Endothelial cell of umbilical vein (primary cell): ENCODE results near the gene DDX31. TPM values are rescaled to one million over a fixed set of nuclear protein-coding genes. Genes with fewer than 3 reads are reported as not detected.

Source experiments
- BruUV-seq: library from RNA; stranded (reverse); fragments of 400-500 nt; replicated peaks from 2 replicates; lab custom pipeline; 2021; lab: Mats Ljungman, UMichigan
- CTCF ChIA-PET: fragments of 300-600, 350-600 bp; sonication (Branson Sonifier 250); formaldehyde crosslinking; loops from one replicate; lab custom pipeline; 2021; ENCODE audit warnings: antibody characterized with exemption, inconsistent platforms; lab: Charles Lee
- POLR2A ChIA-PET: fragments of 300-600, 350-600 bp; sonication (Branson Sonifier 250); formaldehyde crosslinking; loops from one replicate; lab custom pipeline; 2021; ENCODE audit warnings: antibody characterized with exemption, inconsistent platforms; lab: Charles Lee
- DNase-seq: peaks from one replicate; pipeline ENCODE4 v3.0.0-alpha.2; 2011; ENCODE audit warnings: low read depth, low spot score
- FAIRE-seq: peaks from 2 replicates; lab custom pipeline; 2011; peaks lifted over from hg19 to GRCh38; lab: Jason Lieb, UNC
- H2AFZ ChIP-seq: 2 replicates; pipeline ENCODE4 v1.6.0; 2012; ENCODE audit warnings: low read depth, low read length, control low read depth, inconsistent platforms
- H3K27ac ChIP-seq: 2 replicates; pipeline ENCODE4 v1.5.1; 2011; ENCODE audit warnings: low read depth, mild to moderate bottlenecking, control low read depth, low read length, moderate library complexity; ENCODE audit not compliant: insufficient read depth
- H3K27me3 ChIP-seq, 2 experiments: 2 replicates each; pipeline versions ENCODE4 v1.6.0 to v1.6.1; 2011; ENCODE audit warnings: low read length in 2 of 2, mixed read lengths in 1 of 2; ENCODE audit not compliant: control insufficient read depth in 2 of 2, insufficient read depth in 2 of 2
- H3K36me3 ChIP-seq, 2 experiments: 2 replicates in 1 of 2; 3 replicates in 1 of 2; pipeline ENCODE4 v1.5.1; 2011; ENCODE audit warnings: low read length in 2 of 2, mild to moderate bottlenecking in 1 of 2, moderate library complexity in 1 of 2; ENCODE audit not compliant: control insufficient read depth in 2 of 2, insufficient read depth in 2 of 2; ENCODE audit errors: extremely low read depth in 1 of 2
- H3K4me1 ChIP-seq: 3 replicates; pipeline ENCODE4 v1.5.1; 2011; ENCODE audit warnings: mild to moderate bottlenecking, low read length; ENCODE audit not compliant: control insufficient read depth, insufficient read depth; ENCODE audit errors: extremely low read depth
- H3K4me2 ChIP-seq: 2 replicates; pipeline ENCODE4 v1.6.1; 2011; ENCODE audit warnings: low read length, control low read depth, mixed read lengths; ENCODE audit not compliant: insufficient read depth
- H3K4me3 ChIP-seq, 3 experiments: fragments of 200-600 bp in 1 of 3; sonication (generic), shearing (Covaris generic) in 1 of 3; replicated peaks in 1 of 3; 2 replicates each; pipeline ENCODE4 v1.5.1; 2011 to 2016; ENCODE audit warnings: control low read depth in 3 of 3, low read length in 3 of 3, mild to moderate bottlenecking in 2 of 3, inconsistent platforms in 1 of 3, low read depth in 1 of 3, moderate library complexity in 1 of 3; ENCODE audit not compliant: insufficient read depth in 1 of 3
- H3K79me2 ChIP-seq: 2 replicates; pipeline ENCODE4 v1.6.0; 2012; ENCODE audit warnings: low read length, inconsistent platforms; ENCODE audit not compliant: control insufficient read depth, insufficient read depth
- H3K9ac ChIP-seq: replicated peaks from 2 replicates; pipeline ENCODE3; 2011; ENCODE audit warnings: low read length, control low read depth; ENCODE audit not compliant: insufficient read depth; ENCODE audit errors: extremely low read depth
- H3K9me1 ChIP-seq: replicated peaks from 3 replicates; pipeline ENCODE4 v1.6.0; 2011; ENCODE audit warnings: mild to moderate bottlenecking, low read length; ENCODE audit not compliant: control insufficient read depth, insufficient read depth; ENCODE audit errors: extremely low read depth
- H3K9me3 ChIP-seq: replicated peaks from 2 replicates; pipeline ENCODE4 v1.5.1; 2012; ENCODE audit warnings: low read length, inconsistent platforms; ENCODE audit not compliant: control insufficient read depth, insufficient read depth
- H4K20me1 ChIP-seq: replicated peaks from 2 replicates; pipeline ENCODE3; 2011; ENCODE audit warnings: mild to moderate bottlenecking, low read length; ENCODE audit not compliant: control insufficient read depth, insufficient read depth; ENCODE audit errors: extremely low read depth
- EZH2 ChIP-seq: IDR thresholded peaks from 2 replicates; pipeline ENCODE4 v1.6.1; 2012; ENCODE audit warnings: borderline replicate concordance, low read depth, mild to moderate bottlenecking, moderate library complexity, low read length, inconsistent platforms; ENCODE audit not compliant: severe bottlenecking
- FOS ChIP-seq: IDR thresholded peaks from 2 replicates; pipeline ENCODE4 v1.6.1; 2011; ENCODE audit warnings: mild to moderate bottlenecking, low read length, moderate library complexity, borderline replicate concordance; ENCODE audit not compliant: insufficient read depth
- GATA2 ChIP-seq: IDR thresholded peaks from 2 replicates; pipeline ENCODE4 v1.7.0; 2011; ENCODE audit warnings: low read depth, mild to moderate bottlenecking, moderate library complexity, mixed read lengths, low read length; ENCODE audit not compliant: insufficient read length, insufficient read depth
- JUN ChIP-seq: IDR thresholded peaks from 2 replicates; pipeline ENCODE4 v1.6.1; 2011; ENCODE audit warnings: borderline replicate concordance, low read depth; ENCODE audit not compliant: insufficient read length, insufficient read depth
- MYC ChIP-seq: IDR thresholded peaks from one replicate; pipeline ENCODE4 v1.6.1; 2011; ENCODE audit warnings: mild to moderate bottlenecking, low read depth, low read length
- POLR2AphosphoS5 ChIP-seq: IDR thresholded peaks from 2 replicates; pipeline ENCODE4 v1.6.1; 2012; ENCODE audit warnings: low read depth, mild to moderate bottlenecking, control low read depth, low read length, moderate library complexity; ENCODE audit not compliant: insufficient read depth
- dilution Hi-C: fragments of 300-500 bp; cut with MboI; formaldehyde crosslinking; loops from one replicate; pipeline ENCODE4 v1.15.0; 2019; ENCODE audit warnings: low sequenced_read_pairs; ENCODE audit not compliant: extremely low pct_ligation_motif_present
- intact Hi-C: fragments of 100-400 bp; cut with micrococcal nuclease; formaldehyde crosslinking; loops from one replicate; pipeline ENCODE4 v1.10.0; 2022
- polyA plus RNA-seq, 4 experiments: library from polyadenylated mRNA; depleted of rRNA in 3 of 4; stranded (reverse) in 3 of 4; unstranded in 1 of 4; fragments of >200 nt; gene quantifications; 2 replicates each; pipeline versions ENCODE4 v1.2.1 to v1.2.3, GENCODE V29; 2011 to 2012; ENCODE audit warnings: missing spikeins in 1 of 4
- total RNA-seq: library from RNA; stranded (reverse); gene quantifications from 2 replicates; pipeline ENCODE4 v1.2.3, GENCODE V29; 2021
- TF ChIP-seq, protein P1 (sequence below): IDR thresholded peaks from 2 replicates; pipeline ENCODE4 v1.6.1; 2011; ENCODE audit not compliant: insufficient read depth, insufficient read length
- TF ChIP-seq, protein P2 (sequence below), 2 donors: IDR thresholded peaks; 1 replicate in 1 of 2; 2 replicates in 1 of 2; pipeline ENCODE4 v1.5.1; 2011; ENCODE audit warnings: low read length in 2 of 2, mild to moderate bottlenecking in 2 of 2, moderate library complexity in 2 of 2, control low read depth in 1 of 2, inconsistent platforms in 1 of 2, low read depth in 1 of 2; ENCODE audit not compliant: insufficient read depth in 1 of 2; ENCODE audit errors: extremely low read depth in 1 of 2

The DDX31 gene
- total and polyA plus RNA-seq, 2 donors (not counting 3 experiments of a cell fraction or from before 2014, with no cell fraction given) = 8.0 to 16.3 TPM

DNA sequence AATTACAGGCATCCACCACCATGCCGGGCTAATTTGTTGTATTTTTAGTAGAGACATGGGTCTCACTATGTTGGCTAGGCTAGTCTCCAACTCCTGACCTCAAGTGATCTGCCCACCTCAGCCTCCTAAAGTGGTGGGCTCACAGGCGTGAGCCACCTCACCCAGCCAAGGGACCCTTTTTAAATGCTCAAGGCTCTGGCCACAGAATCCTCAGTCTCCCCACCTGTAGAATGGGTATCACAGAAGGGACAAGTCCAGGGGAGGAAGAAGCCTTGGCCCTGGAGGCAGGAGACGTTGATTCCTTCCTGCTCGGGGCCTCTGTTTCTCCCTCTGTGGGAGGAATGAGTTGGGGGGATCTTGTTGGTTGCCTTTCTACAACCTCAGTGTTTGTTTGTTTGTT lies 46.2 kb upstream of the DDX31 start:
- H3K9ac ChIP-seq = no peak overlapping the region
- H3K4me3 ChIP-seq = no peak overlapping the region
- no TSS peak for BruUV-seq
- H3K27ac ChIP-seq = no peak overlapping the region
- no peaks in the 10 kb centered on the region for H3K9me1 ChIP-seq
- dilution Hi-C loops (no loop called here), intact Hi-C loops (no loop called here)
- no peaks in the 10 kb centered on the region for H3K79me2 ChIP-seq
- ChIA-PET POLR2A (no interaction called here), CTCF (no interaction called here)
- no peak for TF ChIP-seq MYC
- TF ChIP-seq, protein P1, sequence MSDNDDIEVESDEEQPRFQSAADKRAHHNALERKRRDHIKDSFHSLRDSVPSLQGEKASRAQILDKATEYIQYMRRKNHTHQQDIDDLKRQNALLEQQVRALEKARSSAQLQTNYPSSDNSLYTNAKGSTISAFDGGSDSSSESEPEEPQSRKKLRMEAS = no peak
- no peak for TF ChIP-seq GATA2
- TF ChIP-seq FOS = no peak
- TF ChIP-seq EZH2 = no peak
- TF ChIP-seq, protein P2, sequence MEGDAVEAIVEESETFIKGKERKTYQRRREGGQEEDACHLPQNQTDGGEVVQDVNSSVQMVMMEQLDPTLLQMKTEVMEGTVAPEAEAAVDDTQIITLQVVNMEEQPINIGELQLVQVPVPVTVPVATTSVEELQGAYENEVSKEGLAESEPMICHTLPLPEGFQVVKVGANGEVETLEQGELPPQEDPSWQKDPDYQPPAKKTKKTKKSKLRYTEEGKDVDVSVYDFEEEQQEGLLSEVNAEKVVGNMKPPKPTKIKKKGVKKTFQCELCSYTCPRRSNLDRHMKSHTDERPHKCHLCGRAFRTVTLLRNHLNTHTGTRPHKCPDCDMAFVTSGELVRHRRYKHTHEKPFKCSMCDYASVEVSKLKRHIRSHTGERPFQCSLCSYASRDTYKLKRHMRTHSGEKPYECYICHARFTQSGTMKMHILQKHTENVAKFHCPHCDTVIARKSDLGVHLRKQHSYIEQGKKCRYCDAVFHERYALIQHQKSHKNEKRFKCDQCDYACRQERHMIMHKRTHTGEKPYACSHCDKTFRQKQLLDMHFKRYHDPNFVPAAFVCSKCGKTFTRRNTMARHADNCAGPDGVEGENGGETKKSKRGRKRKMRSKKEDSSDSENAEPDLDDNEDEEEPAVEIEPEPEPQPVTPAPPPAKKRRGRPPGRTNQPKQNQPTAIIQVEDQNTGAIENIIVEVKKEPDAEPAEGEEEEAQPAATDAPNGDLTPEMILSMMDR (IDR thresholded peaks at IDR 0.05; ENCODE audit: extremely low read depth in 1 of 2, insufficient read depth in 1 of 2, low read depth in 1 of 2, low read length in 2 of 2) = no peak
- TF ChIP-seq JUN = no peak
- TF ChIP-seq POLR2AphosphoS5 = no peak
- no peaks in the 10 kb centered on the region for H3K4me1 ChIP-seq
- H2AFZ ChIP-seq = no peak overlapping the region
- peaks cover 9% of the 10 kb centered on the region in 2 experiments for H3K27me3 ChIP-seq
- no peaks in the 10 kb centered on the region for H3K36me3 ChIP-seq
- H4K20me1 ChIP-seq = no peaks in the 10 kb centered on the region
- DNase-seq = no peak
- H3K4me2 ChIP-seq = no peak overlapping the region
- no peak for FAIRE-seq
- no peaks in the 10 kb centered on the region for H3K9me3 ChIP-seq
